Measurements from ENCODE around the gene STXBP1.

GRCh38 chr9:127566351-127567001 is 45.6 kb upstream of the STXBP1 start:
- TF ChIP-seq CTCF (conservative IDR thresholded peaks at IDR 0.05) (no peak), EZH2 (IDR thresholded peaks at IDR 0.05; ENCODE audit: low read depth) (no peak)
